Chondrocyte (in vitro differentiated cells): ENCODE results near the gene AMIGO1. TPM values are rescaled to one million over a fixed set of nuclear protein-coding genes. Genes with fewer than 3 reads are reported as not detected.

ENCODE experiments used
- DNase-seq: peaks from one replicate; pipeline ENCODE4 v3.0.0; 2021; ENCODE audit warnings: mixed read lengths, low spot score
- H3K27ac Mint-ChIP-seq: one replicate; pipeline ENCODE4 v1.8.0; 2021; ENCODE audit warnings: mild to moderate bottlenecking, moderate library complexity, mixed read lengths; ENCODE audit not compliant: unreplicated experiment
- H3K27me3 Mint-ChIP-seq: 2 replicates; pipeline ENCODE4 v1.8.0; 2021; ENCODE audit warnings: low read depth, mixed read lengths
- H3K36me3 Mint-ChIP-seq: 2 replicates; pipeline ENCODE4 v1.8.0; 2021; ENCODE audit warnings: low read depth, mixed read lengths
- H3K4me1 Mint-ChIP-seq: 2 replicates; pipeline ENCODE4 v1.8.0; 2021; ENCODE audit warnings: low read depth, mild to moderate bottlenecking, mixed read lengths
- H3K4me3 Mint-ChIP-seq: one replicate; pipeline ENCODE4 v1.8.0; 2021; ENCODE audit warnings: mild to moderate bottlenecking, moderate library complexity, mixed read lengths; ENCODE audit not compliant: unreplicated experiment
- H3K9me3 Mint-ChIP-seq: 2 replicates; pipeline ENCODE4 v1.8.0; 2021; ENCODE audit warnings: low read depth, mixed read lengths
- CTCF ChIP-seq: fragments of 200-600 bp; sonication (generic); IDR thresholded peaks from 2 replicates; pipeline ENCODE4 v1.5.0; 2021; ENCODE audit warnings: antibody characterized with exemption, mild to moderate bottlenecking, moderate library complexity
- total RNA-seq: library from RNA; stranded (reverse); gene quantifications from 3 replicates; pipeline ENCODE4 v1.2.1, GENCODE V29; 2021

The AMIGO1 gene
- total RNA-seq, 1 donor from 2014 or later = 4.6 TPM

GRCh38 chr1:109527098-109527811, 17.7 kb upstream of the AMIGO1 start:
- peaks cover 12% of the 10 kb centered on the region for H3K27me3 Mint-ChIP-seq
- no peak overlapping the region for H3K4me3 Mint-ChIP-seq
- H3K9me3 Mint-ChIP-seq = no peaks in the 10 kb centered on the region
- no peak for DNase-seq
- H3K27ac Mint-ChIP-seq = no peak overlapping the region
- no peak for TF ChIP-seq CTCF
- no peaks in the 10 kb centered on the region for H3K36me3 Mint-ChIP-seq
- H3K4me1 Mint-ChIP-seq = peaks cover 24% of the 10 kb centered on the region

- Mint-ChIP-seq H3K4me1 (no peaks in the 10 kb centered on the region), H3K27ac (no peak overlapping the region), H3K27me3 (peaks cover 15% of the 10 kb centered on the region), H3K9me3 (no peaks in the 10 kb centered on the region), H3K36me3 (no peaks in the 10 kb centered on the region), H3K4me3 (no peak overlapping the region)
- no peak for TF ChIP-seq CTCF
- DNase-seq = no peak
Observed at GRCh38 chr1:109523706-109524105, 14.2 kb upstream of the AMIGO1 start.

GRCh38 chr1:109522026-109522425, 12.5 kb upstream of the AMIGO1 start:
- no peak overlapping the region for H3K27ac Mint-ChIP-seq
- TF ChIP-seq CTCF = no peak
- H3K4me1 Mint-ChIP-seq = no peaks in the 10 kb centered on the region
- no peaks in the 10 kb centered on the region for H3K9me3 Mint-ChIP-seq
- H3K36me3 Mint-ChIP-seq = no peaks in the 10 kb centered on the region
- no peak overlapping the region for H3K4me3 Mint-ChIP-seq
- H3K27me3 Mint-ChIP-seq = peaks cover 15% of the 10 kb centered on the region
- no peak for DNase-seq

GRCh38 chr1:109521002-109521951, 11.8 kb upstream of the AMIGO1 start:
- no peaks in the 10 kb centered on the region for H3K36me3 Mint-ChIP-seq
- TF ChIP-seq CTCF = no peak
- H3K4me3 Mint-ChIP-seq = no peak overlapping the region
- H3K27me3 Mint-ChIP-seq = peaks cover 10% of the 10 kb centered on the region
- H3K4me1 Mint-ChIP-seq = peaks cover 5% of the 10 kb centered on the region
- no peak overlapping the region for H3K27ac Mint-ChIP-seq
- no peaks in the 10 kb centered on the region for H3K9me3 Mint-ChIP-seq
- DNase-seq = no peak

GRCh38 chr1:109517337-109517736, 7.8 kb upstream of the AMIGO1 start:
- no peaks in the 10 kb centered on the region for H3K9me3 Mint-ChIP-seq
- H3K36me3 Mint-ChIP-seq = no peaks in the 10 kb centered on the region
- H3K4me3 Mint-ChIP-seq = no peak overlapping the region
- TF ChIP-seq CTCF = no peak
- peaks cover 3% of the 10 kb centered on the region for H3K27me3 Mint-ChIP-seq
- H3K4me1 Mint-ChIP-seq = peaks cover 8% of the 10 kb centered on the region
- no peak for DNase-seq
- H3K27ac Mint-ChIP-seq = no peak overlapping the region
